DLD1 (cell line): ENCODE measurements around the gene DNAJC8.

ENCODE experiments used
- in situ Hi-C: cut with HindIII; loops from 2 replicates; pipeline ENCODE4 v1.10.0; 2017; ENCODE audit warnings: low sequenced_read_pairs

The DNAJC8 gene

DNA sequence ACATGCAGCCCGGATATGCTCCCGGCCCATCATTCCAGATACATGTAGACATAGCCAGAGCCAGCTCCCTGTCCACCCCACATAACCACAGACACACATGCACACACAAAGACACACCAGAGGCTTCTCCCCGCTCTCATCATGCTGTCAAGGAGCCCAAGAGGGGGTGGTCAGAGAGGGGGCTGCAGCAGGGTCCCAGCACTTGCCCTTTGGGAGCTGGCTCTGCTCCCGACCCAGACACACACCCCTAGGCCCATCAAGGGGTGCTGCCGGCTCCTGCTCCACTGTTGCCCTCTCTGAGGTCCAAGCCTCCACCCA is 58.9 kb downstream of the DNAJC8 start:
- in situ Hi-C loops: no loop called here

DNA sequence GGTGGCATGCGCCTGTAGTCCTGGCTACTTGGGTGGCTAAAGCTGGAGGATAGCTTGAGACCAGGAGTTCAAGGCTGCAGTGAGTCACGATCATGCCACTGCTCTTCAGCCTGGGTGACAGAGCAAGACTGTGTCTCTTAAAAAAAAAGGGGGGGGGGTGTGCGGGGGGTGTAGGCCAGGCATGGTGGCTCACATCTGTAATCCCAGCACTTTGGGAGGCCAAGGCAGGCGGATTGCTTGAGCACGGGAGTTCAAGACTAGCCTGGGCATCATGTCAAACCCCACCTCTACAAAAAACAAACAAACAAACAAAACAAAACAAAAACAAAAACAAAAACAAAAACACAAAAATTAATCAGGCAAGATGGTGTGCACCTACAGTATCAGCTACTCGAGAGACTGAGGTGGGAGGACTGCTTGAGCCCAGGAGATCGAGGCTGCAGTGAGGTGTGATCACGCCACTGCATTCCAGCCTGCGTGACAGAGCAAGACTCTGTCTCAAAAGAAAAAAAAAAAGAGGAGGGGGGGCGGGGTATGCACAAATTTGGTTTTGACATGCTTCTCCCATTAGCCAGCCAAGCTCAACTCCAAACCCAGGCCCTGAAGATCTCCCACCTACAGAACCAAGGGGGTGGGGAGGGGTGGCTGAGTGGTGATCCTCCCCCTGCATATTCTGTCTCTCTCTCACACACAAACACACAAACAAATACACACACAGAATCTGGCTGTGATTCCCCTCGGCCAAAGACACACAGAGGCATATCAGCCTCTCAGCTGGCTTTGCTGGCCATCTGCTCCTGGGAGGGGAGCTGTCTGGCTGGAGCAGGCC is 59.5 kb downstream of the DNAJC8 start:
- in situ Hi-C loops: no loop called here

GRCh38 chr1:28172713-28173150 is 60.1 kb downstream of the DNAJC8 start:
- in situ Hi-C loops: no loop called here

GRCh38 chr1:28171246-28171645 is 61.6 kb downstream of the DNAJC8 start:
- in situ Hi-C loops: no loop called here

DNA sequence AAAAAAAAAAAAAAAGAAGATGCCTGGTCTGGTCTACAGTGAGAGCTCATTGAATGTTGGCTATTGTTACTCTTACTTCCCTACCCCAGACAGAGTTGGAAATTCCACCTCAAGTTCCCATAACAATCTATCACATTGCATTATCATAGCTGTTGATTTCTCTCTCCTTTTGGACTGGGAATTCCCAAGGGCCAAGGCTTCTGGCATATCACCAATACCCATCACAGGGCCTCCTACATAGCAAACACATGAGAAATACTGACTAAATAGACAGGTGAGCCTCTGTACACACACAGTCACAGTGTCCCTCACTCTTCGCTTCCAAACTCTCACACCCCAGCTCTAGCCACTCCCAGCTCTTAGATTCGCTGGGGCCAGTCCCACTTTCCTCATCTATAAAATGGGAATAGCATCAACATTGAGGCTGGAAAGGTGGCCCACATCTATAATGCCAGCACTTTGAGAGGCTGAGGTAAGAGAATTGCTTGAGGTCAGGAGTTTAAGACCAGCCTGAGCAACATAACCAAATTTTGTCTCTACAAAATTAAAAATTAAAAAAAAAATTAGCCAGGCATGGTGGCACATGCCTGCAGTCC is 62.7 kb downstream of the DNAJC8 start:
- in situ Hi-C loops: no loop called here

DNA sequence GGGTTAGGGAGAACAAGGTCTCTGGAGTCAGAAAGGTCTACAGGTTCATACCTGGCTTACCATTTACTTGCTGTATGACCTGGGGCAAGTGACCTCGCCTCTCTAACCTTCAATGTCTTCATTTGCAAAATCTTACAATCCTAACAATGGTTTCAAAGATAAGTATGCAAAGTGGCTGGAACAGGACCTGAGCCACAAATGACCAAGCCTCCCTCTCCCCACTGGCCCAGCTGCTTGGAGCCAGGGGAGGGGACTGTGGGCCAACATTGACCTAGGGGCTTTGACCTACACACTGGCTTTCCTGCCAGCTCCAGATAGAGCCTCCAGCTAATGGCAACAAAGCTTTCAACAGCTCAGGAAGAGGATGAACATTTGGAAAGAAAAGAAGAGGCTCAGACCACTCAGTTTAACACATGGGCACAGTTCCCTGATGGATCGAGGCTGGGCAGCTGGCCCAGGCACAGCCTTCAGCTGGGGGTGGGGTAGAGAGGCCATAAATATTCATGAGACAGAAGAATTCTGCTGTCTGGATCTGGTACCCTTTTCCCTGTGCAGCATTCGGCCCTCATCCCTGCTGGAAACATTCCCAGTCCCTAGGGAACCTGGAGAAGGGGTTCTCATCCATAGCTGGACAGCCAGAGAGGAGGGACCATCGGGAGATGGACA is 69.2 kb downstream of the DNAJC8 start:
- in situ Hi-C loops: loop anchor here (10.0 kb wide), 1 partner anchor 329 kb away; the partner anchor contains the start of gene PPP1R8

DNA sequence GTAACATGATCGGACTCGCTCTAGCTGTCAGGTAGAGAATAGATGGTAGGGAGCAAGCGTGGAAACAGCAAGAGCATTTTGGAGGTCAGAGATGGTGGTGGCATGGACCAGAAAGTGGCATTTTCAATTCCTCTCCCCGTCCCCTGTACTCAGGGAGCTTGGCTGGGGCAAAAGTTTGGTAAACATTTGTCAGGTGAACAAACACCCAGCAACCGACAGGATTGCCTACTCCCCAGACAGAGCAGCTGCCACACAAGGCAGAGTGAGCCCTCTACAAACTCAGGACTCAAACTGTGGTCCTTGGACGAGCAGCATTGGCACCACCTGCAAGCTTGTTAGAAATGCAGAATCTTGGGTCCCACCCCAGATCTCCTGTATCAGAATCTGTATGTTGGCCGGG is 70.7 kb downstream of the DNAJC8 start:
- in situ Hi-C loops: loop anchor here (10.0 kb wide), 1 partner anchor 327 kb away; the partner anchor contains the start of gene PPP1R8

- in situ Hi-C loops: loop anchor here (10.0 kb wide), 1 partner anchor 327 kb away; the partner anchor contains the start of gene PPP1R8
Observed at GRCh38 chr1:28161751-28162150, 71.1 kb downstream of the DNAJC8 start.

DNA sequence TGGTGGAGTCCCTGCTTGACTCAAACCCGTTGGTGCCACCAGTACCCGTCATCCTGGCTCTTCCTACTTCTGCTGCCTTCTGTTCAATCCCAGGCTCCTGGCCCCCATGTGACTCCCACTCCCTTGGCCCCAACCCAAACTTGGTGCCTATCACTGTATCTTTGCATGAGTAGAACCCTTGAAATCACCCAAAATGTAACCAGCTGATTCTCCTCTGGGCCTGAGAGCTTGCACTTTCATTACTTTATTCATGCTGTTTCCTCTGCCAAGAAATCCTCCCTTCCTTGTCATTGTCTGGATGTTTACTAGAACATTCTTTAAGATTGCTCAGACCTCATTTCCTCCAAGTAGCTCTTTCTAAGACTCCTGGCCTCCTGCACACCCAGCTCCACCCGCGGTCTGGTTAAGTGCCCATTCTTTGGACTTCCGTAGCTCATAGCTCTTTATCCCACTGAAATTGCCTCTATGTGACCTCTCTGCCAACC is 72.0 kb downstream of the DNAJC8 start:
- in situ Hi-C loops: loop anchor here (10.0 kb wide), 1 partner anchor 326 kb away; the partner anchor contains the start of gene PPP1R8

GRCh38 chr1:28159680-28160079 is 73.1 kb downstream of the DNAJC8 start:
- in situ Hi-C loops: loop anchor here (10.0 kb wide), 1 partner anchor 325 kb away; the partner anchor contains the start of gene PPP1R8

DNA sequence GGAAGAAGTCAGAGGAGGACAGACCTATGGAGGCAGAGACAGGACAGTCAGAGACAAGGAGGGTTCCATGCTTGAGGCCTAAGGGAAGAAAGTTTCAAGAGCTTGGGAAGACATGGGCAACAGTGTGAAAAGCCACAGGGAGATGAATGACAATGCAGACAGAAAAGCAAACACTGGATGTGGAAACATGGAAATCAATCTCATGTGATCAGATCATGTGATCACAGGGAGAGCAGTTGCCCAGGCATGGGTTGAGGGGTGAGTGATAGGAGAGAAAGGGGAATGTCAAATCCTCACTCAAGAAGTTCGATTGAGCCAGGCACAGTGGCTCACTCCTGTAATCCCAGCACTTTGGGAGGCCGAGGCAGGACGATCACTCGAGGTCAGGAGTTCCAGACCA is 73.6 kb downstream of the DNAJC8 start:
- in situ Hi-C loops: no loop called here

- in situ Hi-C loops: no loop called here
Observed at GRCh38 chr1:28157894-28158293, 74.9 kb downstream of the DNAJC8 start.

DNA sequence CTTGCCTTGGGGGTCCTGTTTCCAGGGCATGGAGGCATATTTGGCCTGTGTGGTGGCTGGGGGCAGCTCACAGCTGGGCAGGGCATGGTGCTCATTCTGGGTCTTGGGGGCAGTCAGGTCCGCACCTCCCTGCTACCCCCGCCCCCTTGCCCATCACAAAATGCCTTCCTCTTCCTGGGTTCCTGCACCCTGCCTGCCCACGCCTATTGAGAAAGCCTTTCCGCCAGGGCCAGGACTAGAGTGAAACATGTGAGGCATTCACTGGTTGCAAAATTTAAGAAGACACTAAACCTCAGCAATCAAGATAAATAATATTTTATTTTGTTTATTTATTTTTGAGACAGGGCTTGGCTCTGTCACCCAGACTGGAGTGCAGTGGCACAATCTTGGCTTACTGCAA is 76.0 kb downstream of the DNAJC8 start:
- in situ Hi-C loops: no loop called here

GRCh38 chr1:28155628-28156027 is 77.2 kb downstream of the DNAJC8 start:
- in situ Hi-C loops: no loop called here

DNA sequence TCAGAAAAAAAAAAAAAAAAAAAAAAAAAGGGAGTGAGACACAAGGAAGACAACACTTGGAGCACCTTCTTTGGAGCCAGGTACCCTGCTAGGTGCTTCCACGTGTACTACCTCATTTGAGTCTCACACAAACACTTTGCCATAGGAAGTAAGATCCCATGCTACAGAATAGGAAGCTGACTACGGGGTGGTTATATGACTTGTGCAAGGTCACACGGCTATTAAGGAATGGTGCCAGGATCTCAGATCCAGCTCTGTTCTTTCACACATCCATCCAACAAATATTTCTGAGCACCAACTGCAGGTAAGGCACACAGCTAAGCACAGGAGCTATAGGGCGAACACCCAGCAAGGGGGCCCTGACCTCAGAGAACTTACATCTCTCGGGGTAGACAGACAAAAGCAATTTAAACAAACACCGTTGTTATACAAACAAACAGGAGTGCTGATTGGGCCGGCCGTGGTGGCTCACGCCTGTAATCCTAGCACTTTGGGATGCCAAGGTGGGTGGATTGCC is 78.7 kb downstream of the DNAJC8 start:
- in situ Hi-C loops: no loop called here
